Bronchial epithelial cell (primary cell): ENCODE results near the gene LTBP3. TPM values are rescaled to one million over a fixed set of nuclear protein-coding genes. Genes with fewer than 3 reads are reported as not detected.

Experiments
- DNase-seq: peaks from one replicate; pipeline ENCODE4 v3.0.0-alpha.2; 2010; ENCODE audit warnings: low read depth
- FAIRE-seq: peaks from 2 replicates; lab custom pipeline; 2011; peaks lifted over from hg19 to GRCh38; lab: Jason Lieb, UNC
- H3K27me3 ChIP-seq: 2 replicates; pipeline ENCODE4 v1.5.1; 2011; ENCODE audit warnings: low read length; ENCODE audit not compliant: control insufficient read depth, insufficient read depth
- H3K36me3 ChIP-seq: 2 replicates; pipeline ENCODE4 v1.5.1; 2011; ENCODE audit warnings: low read length; ENCODE audit not compliant: control insufficient read depth, insufficient read depth
- H3K4me3 ChIP-seq: 2 replicates; pipeline ENCODE4 v1.5.1; 2011; ENCODE audit warnings: mild to moderate bottlenecking, low read depth, low read length, control low read depth
- CTCF ChIP-seq: IDR thresholded peaks from 2 replicates; pipeline ENCODE4 v1.5.1; 2011; ENCODE audit warnings: mild to moderate bottlenecking, moderate library complexity, low read length, control low read depth, inconsistent platforms; ENCODE audit not compliant: insufficient read depth, severe bottlenecking
- total RNA-seq: library from RNA; depleted of rRNA; stranded (reverse); fragments of >200 nt; gene quantifications from 2 replicates; pipeline ENCODE4 v1.2.1, GENCODE V29; 2014

LTBP3 gene
- total RNA-seq, 1 donor from 2014 or later = 35.0 TPM

DNA sequence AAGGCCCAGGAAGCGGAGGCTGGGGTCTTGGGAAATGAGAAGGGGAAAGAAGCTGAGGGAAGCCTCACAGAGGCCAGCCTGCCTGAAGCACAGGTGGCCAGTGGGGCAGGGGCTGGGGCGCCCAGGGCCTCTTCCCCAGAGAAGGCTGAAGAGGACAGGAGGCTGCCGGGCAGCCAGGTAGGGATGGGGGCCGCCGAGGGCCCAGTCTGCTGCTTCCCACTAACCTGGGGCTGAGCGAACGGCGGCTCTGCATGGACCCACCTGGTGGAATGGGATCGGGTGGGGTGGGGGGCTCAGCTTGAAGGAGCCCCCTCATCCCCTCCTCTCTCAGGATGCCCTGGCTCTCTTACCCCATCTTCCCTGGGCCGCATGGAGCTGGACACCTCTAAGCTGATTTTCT, 25.4 kb upstream of the LTBP3 start:
- no peak for TF ChIP-seq CTCF
- DNase-seq (no peak), FAIRE-seq (no peak)
- H3K36me3 ChIP-seq = peaks cover 42% of the 10 kb centered on the region
- H3K27me3 ChIP-seq = no peaks in the 10 kb centered on the region
- no peak overlapping the region for H3K4me3 ChIP-seq

GRCh38 chr11:65581928-65582327, 23.8 kb upstream of the LTBP3 start:
- FAIRE-seq (no peak), DNase-seq (no peak)
- TF ChIP-seq CTCF = no peak
- H3K4me3 ChIP-seq = no peak overlapping the region
- H3K36me3 ChIP-seq = peaks cover 46% of the 10 kb centered on the region
- no peaks in the 10 kb centered on the region for H3K27me3 ChIP-seq

- no peak for DNase-seq
- Histone ChIP-seq H3K36me3 (peaks cover 38% of the 10 kb centered on the region), H3K4me3 (no peak overlapping the region), H3K27me3 (no peaks in the 10 kb centered on the region)
- TF ChIP-seq CTCF = no peak
- FAIRE-seq = no peak
These were observed 22.6 kb upstream of the LTBP3 start for GRCh38 chr11:65580756-65581155.

DNA sequence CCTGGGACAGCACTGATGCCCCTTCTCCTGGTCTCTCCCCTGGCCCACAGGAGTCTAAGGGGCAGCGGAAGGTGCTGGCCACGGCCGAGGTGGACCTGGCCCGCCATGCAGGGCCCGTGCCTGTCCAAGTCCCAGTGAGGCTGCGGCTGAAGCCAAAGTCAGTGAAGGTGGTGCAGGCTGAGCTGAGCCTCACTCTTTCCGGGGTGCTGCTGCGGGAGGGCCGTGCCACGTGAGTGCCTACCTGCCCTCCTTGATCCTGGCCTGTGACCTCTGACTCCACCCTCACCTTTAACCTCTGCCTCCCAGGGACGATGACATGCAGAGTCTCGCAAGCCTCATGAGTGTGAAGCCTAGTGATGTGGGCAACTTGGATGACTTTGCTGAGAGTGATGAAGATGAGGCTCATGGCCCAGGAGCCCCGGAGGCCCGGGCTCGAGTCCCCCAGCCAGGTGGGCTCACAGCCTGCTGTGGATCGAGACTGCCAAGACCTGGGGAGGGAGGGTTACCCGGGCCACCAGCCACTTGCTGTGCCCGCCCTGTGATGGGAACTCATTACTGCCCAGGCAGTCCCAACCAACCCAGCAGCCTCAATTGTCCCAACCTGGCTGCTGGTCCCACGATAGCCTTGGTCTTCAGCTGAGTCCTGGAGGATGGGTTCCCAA, 22.0 kb upstream of the LTBP3 start:
- no peak for FAIRE-seq
- DNase-seq = no peak
- H3K4me3 ChIP-seq = no peak overlapping the region
- peaks cover 35% of the 10 kb centered on the region for H3K36me3 ChIP-seq
- no peak for TF ChIP-seq CTCF
- no peaks in the 10 kb centered on the region for H3K27me3 ChIP-seq

DNA sequence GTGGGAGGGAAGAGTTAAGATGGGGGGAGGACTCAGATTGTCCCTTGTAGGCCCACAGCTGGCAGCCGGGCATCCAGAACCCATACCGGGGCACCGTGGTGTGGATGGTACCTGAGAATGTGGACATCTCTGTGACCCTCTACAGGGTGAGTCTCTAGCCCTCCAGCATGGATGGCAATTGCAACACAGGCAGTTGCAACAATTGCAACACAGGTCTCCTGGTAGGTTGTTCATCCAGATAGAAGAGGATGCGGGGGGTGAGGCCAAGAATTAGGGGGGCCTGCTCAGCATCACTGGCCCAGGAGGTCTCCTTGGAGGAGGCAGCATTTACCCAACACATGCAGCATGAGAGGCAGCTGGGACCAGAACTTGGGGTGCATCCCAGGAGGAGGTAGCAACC, 21.1 kb upstream of the LTBP3 start:
- TF ChIP-seq CTCF = no peak
- FAIRE-seq = no peak
- no peak for DNase-seq
- Histone ChIP-seq H3K36me3 (peaks cover 34% of the 10 kb centered on the region), H3K4me3 (no peak overlapping the region), H3K27me3 (no peaks in the 10 kb centered on the region)

- FAIRE-seq = peak; percentile 96
- no peak for DNase-seq
These were observed 20.5 kb upstream of the LTBP3 start for GRCh38 chr11:65578667-65579066.

More at GRCh38 chr11:65578667-65579066, 20.5 kb upstream of the LTBP3 start:
- H3K27me3 ChIP-seq = no peaks in the 10 kb centered on the region
- peaks cover 32% of the 10 kb centered on the region for H3K36me3 ChIP-seq
- no peak overlapping the region for H3K4me3 ChIP-seq
- no peak for TF ChIP-seq CTCF
